Spleen (tissue), 11 donors: ENCODE data around the gene NFIB. TPM values are rescaled to one million over a fixed set of nuclear protein-coding genes. Genes with fewer than 3 reads are reported as not detected.

Experiments used
- DNase-seq: peaks from one replicate; pipeline ENCODE4 v3.0.0-alpha.2; 2020
- H3K27ac ChIP-seq, 8 donors: fragments of 200-600 bp; sonication (generic) in 7 of 8; 1 replicate in 4 of 8; 2 replicates in 4 of 8; pipeline versions ENCODE4 v1.5.0 to v1.8.0; 2016 to 2021; ENCODE audit warnings: inconsistent platforms in 4 of 8, mild to moderate bottlenecking in 4 of 8, moderate library complexity in 1 of 8
- H3K27me3 ChIP-seq, 7 donors: fragments of 200-600 bp; sonication (generic) in 6 of 7; replicated peaks in 1 of 7; 1 replicate in 4 of 7; 2 replicates in 3 of 7; pipeline versions ENCODE4 v1.5.0 to v1.8.0; 2016 to 2021; ENCODE audit warnings: inconsistent platforms in 3 of 7, mild to moderate bottlenecking in 1 of 7
- H3K36me3 ChIP-seq, 6 donors: fragments of 200-600 bp; sonication (generic) in 5 of 6; 1 replicate in 4 of 6; 2 replicates in 2 of 6; pipeline versions ENCODE4 v1.5.0 to v1.8.0; 2016 to 2021; ENCODE audit warnings: inconsistent platforms in 2 of 6
- H3K4me1 ChIP-seq, 6 donors: fragments of 200-600 bp; sonication (generic) in 5 of 6; 1 replicate in 3 of 6; 2 replicates in 3 of 6; pipeline versions ENCODE4 v1.5.0 to v1.8.0; 2016 to 2021; ENCODE audit warnings: inconsistent platforms in 3 of 6
- H3K4me3 ChIP-seq, 8 donors: fragments of 200-600 bp; sonication (generic) in 7 of 8; 1 replicate in 4 of 8; 2 replicates in 4 of 8; pipeline versions ENCODE4 v1.5.0 to v1.8.0; 2016 to 2021; ENCODE audit warnings: inconsistent platforms in 4 of 8, mild to moderate bottlenecking in 4 of 8, moderate library complexity in 2 of 8
- H3K9me3 ChIP-seq, 8 donors: fragments of 200-600 bp; sonication (generic) in 7 of 8; 1 replicate in 4 of 8; 2 replicates in 4 of 8; pipeline versions ENCODE4 v1.5.0 to v1.8.0; 2016 to 2021; ENCODE audit warnings: inconsistent platforms in 4 of 8
- CTCF ChIP-seq, 11 experiments: fragments of 200-600 bp in 7 of 11; fragments of 450-650 bp in 4 of 11; sonication (generic) in 4 of 11; IDR thresholded peaks in 8 of 11; conservative IDR thresholded peaks in 3 of 11; 1 replicate in 7 of 11; 2 replicates in 4 of 11; pipeline versions ENCODE4 v1.4.0 to v1.8.0; 2016 to 2021; ENCODE audit warnings: antibody characterized with exemption in 11 of 11, inconsistent platforms in 4 of 11, mild to moderate bottlenecking in 1 of 11
- POLR2A ChIP-seq, 3 donors: fragments of 450-650 bp; IDR thresholded peaks; one replicate each; pipeline ENCODE4 v1.5.1; 2017; ENCODE audit warnings: antibody characterized with exemption in 3 of 3, mild to moderate bottlenecking in 1 of 3
- POLR2AphosphoS5 ChIP-seq, 3 donors: sonication (generic); formaldehyde crosslinking; IDR thresholded peaks; one replicate each; pipeline ENCODE4 v1.5.1; 2017; ENCODE audit warnings: antibody characterized with exemption in 3 of 3
- WGBS, 5 donors: extraction: QIAGEN DNeasy Blood & Tissue Kit in 3 of 5; methylation state at CpG; one replicate each; pipeline versions ENCODE4 v1.1.5 to v1.1.7; 2013 to 2018; 5-methylcytosine and 5-hydroxymethylcytosine counted together
- intact Hi-C: fragments of 100-400 bp; cut with DNase I; formaldehyde crosslinking; loops from one replicate; pipeline ENCODE4 v1.15.0; 2023; ENCODE audit warnings: low total_unique reads
- polyA plus RNA-seq, 3 donors: library from polyadenylated mRNA; stranded (reverse); fragments of 200-250 nt; gene quantifications; one replicate each; pipeline ENCODE4 v1.2.1, GENCODE V29; 2013
- total RNA-seq, 7 donors: library from RNA; depleted of rRNA in 3 of 7; stranded (reverse); fragments of >200 nt in 3 of 7; fragmentation: NEBNext Ultra II Directional in 4 of 7; extraction: Animal tissue kit (Norgen Biotek cat#: 25700) in 4 of 7; gene quantifications; one replicate each; pipeline versions ENCODE4 v1.1.0 to v1.2.1, GENCODE V29; 2016 to 2021
- donor health status: healthy with polysubstance abuse.
- donor health status: DM: no; HTN: no; CAD: no; lungs with moderate emphysema.
- donor health status: DM: no; HTN: no; CAD: no.
- donor health status: Bipolar disorder and iron deficiency.
- donor health status: healthy.
- donor health status: DM: no; HTN: no; CAD: no.
- donor health status: DM: yes; HTN: yes; CAD: no.

The NFIB gene
- total and polyA plus RNA-seq, 10 donors: 3.6 to 96.8 (median 48.4) TPM

- Histone ChIP-seq H3K4me3 (no peak overlapping the region), H3K9me3 (no peaks in the 10 kb centered on the region), H3K27me3 (no peaks in the 10 kb centered on the region), H3K4me1 (no peaks in the 10 kb centered on the region), H3K27ac (no peak overlapping the region), H3K36me3 (no peaks in the 10 kb centered on the region)
- DNase-seq: no peak
- 78 to 94% (median 83%) methylated on average over 3 of the region's 3 CpGs for WGBS, 5 donors
- no peak for TF ChIP-seq CTCF (IDR thresholded peaks at IDR 0.05 in 8 of 11, conservative IDR thresholded peaks at IDR 0.05 in 3 of 11)
- no peak for TF ChIP-seq POLR2AphosphoS5 (IDR thresholded peaks at IDR 0.05)
- TF ChIP-seq POLR2A (IDR thresholded peaks at IDR 0.05): no peak
- intact Hi-C loops: no loop called here
These were observed 229.1 kb downstream of the NFIB start for GRCh38 chr9:14084867-14085266.

GRCh38 chr9:14083366-14083765 is 230.6 kb downstream of the NFIB start:
- Histone ChIP-seq H3K4me1 (no peaks in the 10 kb centered on the region), H3K9me3 (no peaks in the 10 kb centered on the region), H3K36me3 (no peaks in the 10 kb centered on the region), H3K27me3 (no peaks in the 10 kb centered on the region), H3K27ac (no peak overlapping the region), H3K4me3 (no peak overlapping the region)
- no peak for DNase-seq
- 90 to 100% (median 93%) methylated on average over 1 of the region's 1 CpG for WGBS, 5 donors
- TF ChIP-seq CTCF (IDR thresholded peaks at IDR 0.05 in 8 of 11, conservative IDR thresholded peaks at IDR 0.05 in 3 of 11) (no peak), POLR2AphosphoS5 (IDR thresholded peaks at IDR 0.05) (no peak), POLR2A (IDR thresholded peaks at IDR 0.05) (no peak)
- intact Hi-C loops: no loop called here

GRCh38 chr9:14082732-14083131 is 231.2 kb downstream of the NFIB start:
- H3K27me3 ChIP-seq: no peaks in the 10 kb centered on the region
- H3K9me3 ChIP-seq: no peaks in the 10 kb centered on the region
- 70 to 79% (median 71%) methylated on average over 3 of the region's 3 CpGs for WGBS, 5 donors
- H3K4me3 ChIP-seq: no peak overlapping the region
- no peaks in the 10 kb centered on the region for H3K4me1 ChIP-seq
- no peak overlapping the region for H3K27ac ChIP-seq
- no peak for DNase-seq
- intact Hi-C loops: no loop called here
- H3K36me3 ChIP-seq: no peaks in the 10 kb centered on the region
- TF ChIP-seq POLR2A (IDR thresholded peaks at IDR 0.05): no peak
- no peak for TF ChIP-seq CTCF (IDR thresholded peaks at IDR 0.05 in 8 of 11, conservative IDR thresholded peaks at IDR 0.05 in 3 of 11)
- no peak for TF ChIP-seq POLR2AphosphoS5 (IDR thresholded peaks at IDR 0.05)

GRCh38 chr9:14081745-14082144 is 232.2 kb downstream of the NFIB start:
- no peak for DNase-seq
- no peak for TF ChIP-seq POLR2A (IDR thresholded peaks at IDR 0.05)
- no peak for TF ChIP-seq POLR2AphosphoS5 (IDR thresholded peaks at IDR 0.05)
- no peak for TF ChIP-seq CTCF (IDR thresholded peaks at IDR 0.05 in 8 of 11, conservative IDR thresholded peaks at IDR 0.05 in 3 of 11)
- WGBS, 5 donors: 86 to 92% (median 90%) methylated on average over 4 of the region's 4 CpGs
- no peaks in the 10 kb centered on the region for H3K36me3 ChIP-seq
- no peaks in the 10 kb centered on the region for H3K27me3 ChIP-seq
- intact Hi-C loops: no loop called here
- H3K4me1 ChIP-seq: no peaks in the 10 kb centered on the region
- no peak overlapping the region for H3K4me3 ChIP-seq
- no peaks in the 10 kb centered on the region for H3K9me3 ChIP-seq
- no peak overlapping the region for H3K27ac ChIP-seq
